Measurements from ENCODE around the gene YEATS4. TPM values are rescaled to one million over a fixed set of nuclear protein-coding genes. Genes with fewer than 3 reads are reported as not detected.

The YEATS4 gene
- polyA plus RNA-seq, 2 of the 4 experiments (the other 2 are of a cell fraction), result 41.7 to 70.1 TPM

GRCh38 chr12:69328426-69328825 lies 31.1 kb upstream of the YEATS4 start:
- 87% methylated on average over 3 of the region's 3 CpGs for WGBS (ENCODE audit: missing lambda C conversion rate)
- TF ChIP-seq PHF8 (IDR thresholded peaks at IDR 0.05; ENCODE audit: borderline replicate concordance, low read depth), result no peak
- TF ChIP-seq HOXB5 (CRISPR knock-in tag; IDR thresholded peaks at IDR 0.05), result no peak
- TF ChIP-seq EHF (CRISPR knock-in tag; IDR thresholded peaks at IDR 0.05), result no peak
- no peak for TF ChIP-seq RAD21 (conservative IDR thresholded peaks at IDR 0.05 in 1 of 2, IDR thresholded peaks at IDR 0.05 in 1 of 2)
- TF ChIP-seq CBX2 (IDR thresholded peaks at IDR 0.05; ENCODE audit: borderline replicate concordance, low read depth), result no peak
- no peak for TF ChIP-seq TFCP2L1 (CRISPR knock-in tag; IDR thresholded peaks at IDR 0.05)
- TF ChIP-seq RFX5 (IDR thresholded peaks at IDR 0.05), result no peak
- no peak for TF ChIP-seq MYC (IDR thresholded peaks at IDR 0.05; ENCODE audit: borderline replicate concordance, low read length)
- no peak for TF ChIP-seq MAX (IDR thresholded peaks at IDR 0.05)
- TF ChIP-seq NR3C1 (IDR thresholded peaks at IDR 0.05), result no peak
- TF ChIP-seq CHD4 (IDR thresholded peaks at IDR 0.05; ENCODE audit: borderline replicate concordance), result no peak
- no peak for TF ChIP-seq RCOR1 (IDR thresholded peaks at IDR 0.05; ENCODE audit: low read depth, low read length)
- Histone ChIP-seq H3K4me3 (no peak overlapping the region), H3K9me3 (no peaks in the 10 kb centered on the region), H3K4me2 (no peak overlapping the region), H3K27ac (no peak overlapping the region), H3K4me1 (peaks cover 9% of the 10 kb centered on the region; the same call in 1 of the 3 replicates)
- FAIRE-seq (no peak), DNase-seq (ENCODE audit: low read depth in 1 of 2, low spot score in 1 of 2) (no peak), ATAC-seq (no peak)
- POLR2A ChIA-PET, result no interaction called here
- CTCF ChIA-PET, result no interaction called here

GRCh38 chr12:69329669-69330428 lies 29.7 kb upstream of the YEATS4 start:
- ChIA-PET POLR2A (no interaction called here), CTCF (interaction anchor here (1.7 to 1.8 kb wide), 2 partner anchors 28 to 39 kb away, joined by 5 to 6 read pairs; no protein-coding TSS in a partner anchor)
- DNase-seq (ENCODE audit: low read depth in 1 of 2, low spot score in 1 of 2), result peak in 1 of 2 experiments; percentile 17
- no peak for FAIRE-seq
- ATAC-seq, result peak in 1 of 2 experiments; percentile 55; a peak in 3 of 6 replicates
- Histone ChIP-seq H3K27ac (no peak overlapping the region), H3K4me2 (peak overlapping the region; percentile 55), H3K4me3 (no peak overlapping the region), H3K9me3 (no peaks in the 10 kb centered on the region), H3K4me1 (peaks cover 9% of the 10 kb centered on the region; the same call in 1 of the 3 replicates)
- WGBS (ENCODE audit: missing lambda C conversion rate), result 35% methylated on average over 8 of the region's 8 CpGs
- TF ChIP-seq TP53 (CRISPR knock-in tag; IDR thresholded peaks at IDR 0.05), result no peak
- TF ChIP-seq HOXB13 (CRISPR knock-in tag; IDR thresholded peaks at IDR 0.05; ENCODE audit: low read depth), result no peak
- no peak for TF ChIP-seq ATOH8 (CRISPR knock-in tag; IDR thresholded peaks at IDR 0.05; ENCODE audit: low read depth)
- no peak for TF ChIP-seq GATA3 (IDR thresholded peaks at IDR 0.05; ENCODE audit: borderline replicate concordance)
- TF ChIP-seq EHF (CRISPR knock-in tag; IDR thresholded peaks at IDR 0.05), result no peak
- no peak for TF ChIP-seq ESRRA (IDR thresholded peaks at IDR 0.05; ENCODE audit: borderline replicate concordance, low read length)
- TF ChIP-seq RFX5 (IDR thresholded peaks at IDR 0.05), result no peak
- TF ChIP-seq HOXA7 (CRISPR knock-in tag; IDR thresholded peaks at IDR 0.05), result no peak
- TF ChIP-seq JUNB (IDR thresholded peaks at IDR 0.05), result no peak
- TF ChIP-seq REST (IDR thresholded peaks at IDR 0.05), result no peak
- no peak for TF ChIP-seq EP300 (IDR thresholded peaks at IDR 0.05)
- TF ChIP-seq ZC3H11A (IDR thresholded peaks at IDR 0.05), result no peak
- no peak for TF ChIP-seq CHD2 (IDR thresholded peaks at IDR 0.05; ENCODE audit: low read length, partially characterized antibody)
- no peak for TF ChIP-seq CBX8 (IDR thresholded peaks at IDR 0.05)
- no peak for TF ChIP-seq NPAS2 (CRISPR knock-in tag; IDR thresholded peaks at IDR 0.05; ENCODE audit: borderline replicate concordance)
- TF ChIP-seq POLR2A (IDR thresholded peaks at IDR 0.05; ENCODE audit: low read length), result no peak
- no peak for TF ChIP-seq HEYL (CRISPR knock-in tag; IDR thresholded peaks at IDR 0.05)
- no peak for TF ChIP-seq RNF2 (IDR thresholded peaks at IDR 0.05; ENCODE audit: borderline replicate concordance, low read depth)
- TF ChIP-seq FOSB (CRISPR knock-in tag; IDR thresholded peaks at IDR 0.05), result no peak

Measured in A549 (cell line).